Smooth muscle cell (in vitro differentiated cells): ENCODE results near the gene HOTAIR. TPM values are rescaled to one million over a fixed set of nuclear protein-coding genes. Genes with fewer than 3 reads are reported as not detected.

Experiments used
- DNase-seq: peaks from one replicate; lab custom pipeline; 2025; ENCODE audit not compliant: unreplicated experiment; lab: John Stamatoyannopoulos, UW
- H2AFZ ChIP-seq: fragments of 200-600 bp; sonication (generic); 2 replicates; pipeline ENCODE4 v1.6.0; 2016; ENCODE audit warnings: antibody characterized with exemption, low read depth, mild to moderate bottlenecking
- H3F3A ChIP-seq: fragments of 200-600 bp; sonication (generic); 2 replicates; pipeline ENCODE4 v1.6.0; 2017; ENCODE audit warnings: antibody characterized with exemption, low read depth
- H3K27ac ChIP-seq: fragments of 200-600 bp; sonication (generic); 2 replicates; pipeline ENCODE4 v1.5.1; 2016; ENCODE audit warnings: low read depth, mild to moderate bottlenecking
- H3K27me3 ChIP-seq: fragments of 200-600 bp; sonication (generic); 2 replicates; pipeline ENCODE4 v1.6.1; 2016; ENCODE audit warnings: low read depth, mild to moderate bottlenecking
- H3K36me3 ChIP-seq: fragments of 200-600 bp; sonication (generic); 2 replicates; pipeline ENCODE4 v1.5.1; 2016; ENCODE audit warnings: low read depth
- H3K4me1 ChIP-seq: fragments of 200-600 bp; sonication (generic); 2 replicates; pipeline ENCODE4 v1.5.1; 2016; ENCODE audit warnings: low read depth
- H3K4me2 ChIP-seq: fragments of 200-600 bp; sonication (generic); 2 replicates; pipeline ENCODE4 v1.6.0; 2016; ENCODE audit warnings: mild to moderate bottlenecking
- H3K4me3 ChIP-seq: fragments of 200-600 bp; sonication (generic); 2 replicates; pipeline ENCODE4 v1.5.1; 2016; ENCODE audit warnings: mild to moderate bottlenecking
- H3K79me2 ChIP-seq: fragments of 200-600 bp; sonication (generic); 2 replicates; pipeline ENCODE4 v1.6.0; 2016; ENCODE audit warnings: low read depth, mild to moderate bottlenecking
- H3K9ac ChIP-seq: fragments of 200-600 bp; sonication (generic); 2 replicates; pipeline ENCODE4 v1.6.0; 2016; ENCODE audit warnings: low read depth
- H3K9me3 ChIP-seq: fragments of 200-600 bp; sonication (generic); replicated peaks from 2 replicates; pipeline ENCODE4 v1.5.1; 2016; ENCODE audit warnings: low read depth
- H4K20me1 ChIP-seq: fragments of 200-600 bp; sonication (generic); 2 replicates; pipeline ENCODE4 v1.6.0; 2016; ENCODE audit warnings: low read depth
- CTCF ChIP-seq: fragments of 200-600 bp; sonication (generic); IDR thresholded peaks from 2 replicates; pipeline ENCODE4 v1.5.1; 2017; ENCODE audit warnings: borderline replicate concordance, mild to moderate bottlenecking, antibody characterized with exemption; ENCODE audit not compliant: insufficient read depth, poor library complexity, severe bottlenecking
- WGBS: methylation state at CpG from one replicate; pipeline ENCODE4 v1.1.7; 2016; ENCODE audit warnings: low lambda C conversion rate; 5-methylcytosine and 5-hydroxymethylcytosine counted together
- polyA plus RNA-seq: library from polyadenylated mRNA; unstranded; fragments of >200 nt; fragmentation: Nextera tagmentation; extraction: Ambion mirVana; gene quantifications from 2 replicates; pipeline ENCODE4 v1.2.1, GENCODE V29; 2016
- total RNA-seq: library from RNA; depleted of rRNA; stranded (reverse); fragments of >200 nt; gene quantifications from 2 replicates; pipeline ENCODE4 v1.2.3, GENCODE V29; 2014

Gene HOTAIR
- total and polyA plus RNA-seq, 2 experiments from 2014 or later: 0.43 TPM; not detected in 1

GRCh38 chr12:53935383-53936341, 39.1 kb downstream of the HOTAIR start:
- Histone ChIP-seq H3K79me2 (no peaks in the 10 kb centered on the region), H3K4me1 (peaks cover 6% of the 10 kb centered on the region), H3K36me3 (no peaks in the 10 kb centered on the region), H2AFZ (peak overlapping the region; percentile 47), H4K20me1 (no peaks in the 10 kb centered on the region), H3K4me3 (peak overlapping the region; percentile 34), H3K4me2 (peak overlapping the region; percentile 64), H3K27ac (no peak overlapping the region), H3K9me3 (no peaks in the 10 kb centered on the region), H3K27me3 (peaks cover 100% of the 10 kb centered on the region), H3K9ac (no peak overlapping the region), H3F3A (no peaks in the 10 kb centered on the region)
- no peak for TF ChIP-seq CTCF
- WGBS: 13% methylated on average over 49 of the region's 49 CpGs
- no peak for DNase-seq

GRCh38 chr12:53932915-53933314, 41.8 kb downstream of the HOTAIR start:
- no peak overlapping the region for H3K27ac ChIP-seq
- H3K4me3 ChIP-seq: no peak overlapping the region
- H3K27me3 ChIP-seq: peaks cover 100% of the 10 kb centered on the region
- H3K79me2 ChIP-seq: no peaks in the 10 kb centered on the region
- DNase-seq: no peak
- H3K4me2 ChIP-seq: no peak overlapping the region
- peaks cover 6% of the 10 kb centered on the region for H3K4me1 ChIP-seq
- no peak for TF ChIP-seq CTCF
- H3F3A ChIP-seq: no peaks in the 10 kb centered on the region
- no peaks in the 10 kb centered on the region for H3K9me3 ChIP-seq
- no peaks in the 10 kb centered on the region for H4K20me1 ChIP-seq
- WGBS: 59% methylated on average over 4 of the region's 4 CpGs
- H2AFZ ChIP-seq: no peak overlapping the region
- H3K9ac ChIP-seq: no peak overlapping the region
- H3K36me3 ChIP-seq: no peaks in the 10 kb centered on the region

- no peak overlapping the region for H3K4me3 ChIP-seq
- no peak overlapping the region for H3K27ac ChIP-seq
- no peak overlapping the region for H3K4me2 ChIP-seq
- DNase-seq: no peak
- H3K9me3 ChIP-seq: no peaks in the 10 kb centered on the region
- H3F3A ChIP-seq: no peaks in the 10 kb centered on the region
- no peaks in the 10 kb centered on the region for H3K36me3 ChIP-seq
- 64% methylated on average over 4 of the region's 4 CpGs for WGBS
- no peak overlapping the region for H2AFZ ChIP-seq
- no peaks in the 10 kb centered on the region for H3K79me2 ChIP-seq
- H3K4me1 ChIP-seq: peaks cover 6% of the 10 kb centered on the region
- H3K9ac ChIP-seq: no peak overlapping the region
- no peaks in the 10 kb centered on the region for H4K20me1 ChIP-seq
- peaks cover 100% of the 10 kb centered on the region for H3K27me3 ChIP-seq
- no peak for TF ChIP-seq CTCF
Observed at GRCh38 chr12:53931844-53932581, 42.7 kb downstream of the HOTAIR start.
